Muscle of leg (tissue), 16 donors: ENCODE results near the gene CLASP2. TPM values are rescaled to one million over a fixed set of nuclear protein-coding genes. Genes with fewer than 3 reads are reported as not detected.
"Not testable (repeated sequence)": the region's sequence is repeated elsewhere in the genome, so short reads cannot be mapped to it uniquely, and the experiment has no call there.

Source experiments
- DNase-seq: peaks from one replicate; pipeline ENCODE4 v3.0.0; 2013
- H3K27ac ChIP-seq: one replicate; pipeline ENCODE4 v1.5.1; 2013; ENCODE audit warnings: mild to moderate bottlenecking, low read length, control low read depth
- H3K27me3 ChIP-seq: one replicate; pipeline ENCODE4 v1.6.1; 2013; ENCODE audit warnings: low read length; ENCODE audit not compliant: control insufficient read depth, insufficient read depth
- H3K36me3 ChIP-seq: one replicate; pipeline ENCODE4 v1.6.1; 2013; ENCODE audit warnings: low read length; ENCODE audit not compliant: control insufficient read depth, insufficient read depth
- H3K4me1 ChIP-seq: one replicate; pipeline ENCODE4 v1.6.1; 2013; ENCODE audit warnings: low read length; ENCODE audit not compliant: control insufficient read depth, insufficient read depth
- H3K4me3 ChIP-seq: one replicate; pipeline ENCODE4 v1.5.1; 2013; ENCODE audit warnings: low read length, control low read depth
- H3K9me3 ChIP-seq: replicated peaks from 2 replicates; pipeline ENCODE4 v1.6.1; 2013; ENCODE audit warnings: low read depth, low read length; ENCODE audit not compliant: control insufficient read depth
- WGBS: methylation state at CpG from one replicate; pipeline ENCODE4 v1.1.5; 2013; ENCODE audit warnings: missing lambda C conversion rate; ENCODE audit not compliant: insufficient coverage; 5-methylcytosine and 5-hydroxymethylcytosine counted together
- long read RNA-seq, 11 donors: transcript quantifications; one replicate each; lab custom pipeline, GENCODE V29; 2026
- polyA plus RNA-seq, 8 donors: library from polyadenylated mRNA; unstranded; fragments of 120-200 nt; gene quantifications; one replicate each; pipeline versions ENCODE4 v1.2.1 to v1.2.3, GENCODE V29; 2013; ENCODE audit warnings: inconsistent platforms in 1 of 8, low replicate concordance in 1 of 8; ENCODE audit not compliant: insufficient read length in 8 of 8, insufficient read depth in 1 of 8
- total RNA-seq: library from RNA; stranded (reverse); fragments of 120-200 nt; gene quantifications from one replicate; pipeline ENCODE4 v1.2.4, GENCODE V29; 2013

Gene CLASP2
- total RNA-seq (68.7 TPM), polyA plus RNA-seq (10 to 100 TPM; 33.5 to 49.8 (median 39.9) TPM)
- long read RNA-seq, donor 1, partial matches to known transcripts, result 5 of 5 reads
- long read RNA-seq, donor 1, other reads (novel, unspliced or antisense), result 0 of 5 reads
- long read RNA-seq, donor 2, result 0 reads
- long read RNA-seq, donor 3, result 0 reads
- long read RNA-seq, donor 4, partial matches to known transcripts, result 9 of 9 reads
- long read RNA-seq, donor 4, other reads (novel, unspliced or antisense), result 0 of 9 reads
- long read RNA-seq, donor 5, partial matches to known transcripts, result 11 of 12 reads
- long read RNA-seq, donor 5, other reads (novel, unspliced or antisense), result 0 of 12 reads
- long read RNA-seq, donor 6, result 0 reads
- long read RNA-seq, donor 7, full-length matches to known transcripts, result 1 of 26 reads
- long read RNA-seq, donor 7, partial matches to known transcripts, result 25 of 26 reads
- long read RNA-seq, donor 7, other reads (novel, unspliced or antisense), result 0 of 26 reads
- long read RNA-seq, donor 8, result 0 reads
- long read RNA-seq, donor 9, result 0 reads
- long read RNA-seq, donor 10, full-length matches to known transcripts, result 3 of 8 reads
- long read RNA-seq, donor 10, partial matches to known transcripts, result 5 of 8 reads
- long read RNA-seq, donor 10, other reads (novel, unspliced or antisense), result 0 of 8 reads
- long read RNA-seq, donor 11, partial matches to known transcripts, result 8 of 8 reads
- long read RNA-seq, donor 11, other reads (novel, unspliced or antisense), result 0 of 8 reads

DNA sequence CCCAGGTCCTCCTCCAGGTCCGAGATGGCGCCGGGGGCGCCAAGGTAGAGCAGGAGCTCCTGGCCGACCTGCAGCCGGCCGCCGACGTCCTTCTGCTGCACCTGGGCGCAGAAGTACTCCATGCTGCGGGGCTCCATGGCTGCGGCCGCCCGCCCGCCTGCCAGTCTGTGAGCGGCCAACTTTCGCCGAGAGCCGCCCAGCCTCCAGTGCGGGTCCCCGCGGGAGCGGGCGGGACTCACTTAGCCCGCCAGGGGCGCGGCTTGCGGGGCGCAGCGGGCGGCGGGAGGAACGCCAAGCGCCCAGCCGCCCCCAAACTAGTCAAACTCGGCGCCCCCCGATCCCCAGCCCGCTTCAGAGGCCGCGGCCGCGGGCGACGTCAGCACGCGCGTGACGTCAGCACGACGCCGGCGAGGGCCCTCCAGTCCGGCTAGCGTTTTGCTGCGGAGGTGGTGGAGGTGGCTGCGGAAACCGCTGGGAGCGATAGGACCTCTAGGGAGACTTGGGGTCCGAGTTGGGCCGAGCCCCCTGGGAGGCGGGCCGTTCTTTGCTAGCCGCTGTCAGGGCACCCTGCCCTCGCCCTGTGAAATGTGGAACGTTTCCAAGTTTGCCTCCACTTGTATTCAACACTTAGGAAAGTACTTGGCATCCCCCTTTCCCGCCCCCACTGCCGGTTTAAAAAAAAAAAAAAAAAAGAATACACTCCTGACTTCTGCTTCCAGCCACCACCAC lies at the start of gene CLASP2:
CLASP2 (minus strand) TSS at position 389 of the 729 bp plus-strand sequence; CDS start at position 137, 252 bp downstream.
- peak within 1 kb of the TSS; percentile 96 for H3K27ac ChIP-seq
- DNase-seq, result peak; percentile 94

DNA sequence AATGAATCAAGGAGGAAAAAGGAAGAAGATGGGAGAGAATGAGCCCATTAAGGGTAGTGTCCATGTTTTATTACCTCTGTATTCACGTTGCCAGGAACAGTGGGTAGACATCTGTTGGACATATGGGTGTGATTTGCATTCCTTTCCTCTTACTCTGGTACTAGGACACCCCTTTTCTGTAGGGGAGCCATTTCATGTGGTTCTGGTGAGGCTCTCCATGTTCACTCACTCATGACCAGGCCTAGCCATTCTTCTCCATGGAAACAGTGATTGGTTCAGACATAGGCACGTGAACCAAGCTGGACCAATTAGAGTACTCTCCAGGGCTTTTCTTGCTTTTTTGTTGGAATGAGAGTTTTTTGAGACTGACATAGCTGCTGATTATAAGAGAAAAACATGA lies 40.8 kb upstream of the CLASP2 start:
- Histone ChIP-seq H3K4me1 (no peaks in the 10 kb centered on the region), H3K4me3 (no peak overlapping the region), H3K9me3 (peaks cover 4% of the 10 kb centered on the region), H3K27me3 (no peaks in the 10 kb centered on the region), H3K36me3 (no peaks in the 10 kb centered on the region), H3K27ac (no peak overlapping the region)
- WGBS, result no CpG with 5 or more reads among the region's 2 CpGs
- no peak for DNase-seq

More for the DNA sequence above, at the start of gene CLASP2:
- H3K27me3 ChIP-seq, result no peaks in the 10 kb centered on the region
- H3K4me1 ChIP-seq, result peaks cover 3% of the 10 kb centered on the region
- H3K9me3 ChIP-seq, result no peaks in the 10 kb centered on the region
- peak within 1 kb of the TSS; percentile 92 for H3K4me3 ChIP-seq
- no peaks in the 10 kb centered on the region for H3K36me3 ChIP-seq
- under 1% methylated on average over 59 of the region's 68 CpGs for WGBS

DNA sequence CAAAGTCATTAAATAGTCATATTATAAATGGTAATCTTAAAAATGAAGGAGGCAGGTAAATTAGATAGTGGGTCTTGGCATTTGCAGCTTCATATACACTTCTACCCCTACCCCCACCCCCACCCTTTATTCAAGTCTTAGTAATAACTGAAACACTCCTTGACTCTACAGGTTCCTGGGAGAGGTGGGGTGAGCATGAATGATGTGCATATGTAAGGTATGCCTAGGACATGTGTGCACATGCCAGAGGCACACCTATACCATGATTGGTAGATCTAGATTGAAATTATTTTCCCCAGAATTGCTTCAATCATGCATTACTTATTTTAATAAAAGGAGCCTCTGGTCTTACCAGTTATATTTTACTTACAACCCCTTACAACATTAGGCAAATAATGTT lies 40.2 kb upstream of the CLASP2 start:
- no peak overlapping the region for H3K27ac ChIP-seq
- no peaks in the 10 kb centered on the region for H3K27me3 ChIP-seq
- H3K9me3 ChIP-seq, result peaks cover 4% of the 10 kb centered on the region
- no peaks in the 10 kb centered on the region for H3K4me1 ChIP-seq
- no peak for DNase-seq
- no peak overlapping the region for H3K4me3 ChIP-seq
- H3K36me3 ChIP-seq, result no peaks in the 10 kb centered on the region

DNA sequence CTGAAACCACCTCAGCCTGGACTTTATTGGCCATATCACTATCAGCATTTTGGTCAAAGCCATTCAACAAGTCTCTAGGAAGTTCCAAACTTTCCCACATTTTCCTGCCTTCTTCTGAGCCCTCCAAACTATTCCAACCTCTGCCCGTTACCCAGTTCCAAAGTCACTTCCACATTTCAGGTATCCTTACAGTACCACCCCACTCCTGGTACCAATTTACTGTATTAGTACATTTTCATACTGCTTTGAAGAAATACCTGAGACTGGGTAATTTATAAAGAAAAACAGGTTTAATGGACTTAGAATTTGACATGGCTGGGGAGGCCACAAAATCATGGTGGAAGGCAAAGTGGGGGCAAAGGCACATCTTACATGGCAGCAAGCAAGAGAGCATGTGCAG lies 36.3 kb upstream of the CLASP2 start:
- H3K27me3 ChIP-seq, H3K27ac ChIP-seq, H3K4me1 ChIP-seq, H3K4me3 ChIP-seq, H3K36me3 ChIP-seq, DNase-seq, H3K9me3 ChIP-seq: not testable (repeated sequence)
- 80% methylated on average over 1 of the region's 1 CpG for WGBS

DNA sequence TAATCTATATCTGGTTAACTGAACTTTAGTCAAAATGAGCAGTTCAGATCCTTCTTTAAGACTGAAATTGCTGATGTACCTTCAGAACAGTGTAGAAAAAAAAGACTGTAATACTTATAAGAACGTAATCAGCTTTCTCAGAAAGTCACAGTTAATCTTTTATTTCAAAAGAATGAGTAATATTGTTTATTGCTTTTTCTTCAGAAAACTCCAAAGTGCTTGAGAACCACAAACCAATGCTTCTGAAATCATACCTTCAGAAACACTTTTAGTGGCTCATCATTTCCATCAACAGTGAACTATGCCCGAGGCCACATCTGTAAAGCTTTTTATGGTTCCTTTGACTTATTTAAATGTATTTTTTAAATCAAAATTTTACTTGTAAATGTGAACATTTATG lies 33.3 kb upstream of the CLASP2 start:
- Histone ChIP-seq H3K36me3 (no peaks in the 10 kb centered on the region), H3K4me3 (no peak overlapping the region), H3K27ac (no peak overlapping the region), H3K9me3 (peaks cover 4% of the 10 kb centered on the region), H3K27me3 (no peaks in the 10 kb centered on the region), H3K4me1 (no peaks in the 10 kb centered on the region)
- DNase-seq, result no peak
- WGBS, result no CpG with 5 or more reads among the region's 2 CpGs

DNA sequence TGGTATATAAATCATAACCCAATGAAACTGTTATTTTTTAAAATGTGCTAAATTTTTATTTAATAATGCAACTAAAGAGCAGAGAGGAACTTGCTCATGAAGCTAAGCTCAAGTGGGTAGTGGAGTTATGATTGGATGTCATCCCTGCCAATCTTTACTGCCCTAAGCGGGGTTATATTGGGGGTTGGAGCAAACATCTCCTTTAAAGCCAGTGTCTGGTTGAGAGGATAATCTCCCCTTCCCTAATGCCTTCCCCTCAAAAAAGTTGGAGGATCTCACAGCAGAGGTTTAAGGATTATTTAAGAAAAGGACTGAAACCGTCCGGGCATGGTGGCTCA lies 32.1 kb upstream of the CLASP2 start:
- Histone ChIP-seq H3K9me3 (peaks cover 4% of the 10 kb centered on the region), H3K4me3 (no peak overlapping the region), H3K27me3 (no peaks in the 10 kb centered on the region), H3K4me1 (no peaks in the 10 kb centered on the region), H3K36me3 (no peaks in the 10 kb centered on the region), H3K27ac (no peak overlapping the region)
- DNase-seq, result no peak
- 71% methylated on average over 2 of the region's 3 CpGs for WGBS

DNA sequence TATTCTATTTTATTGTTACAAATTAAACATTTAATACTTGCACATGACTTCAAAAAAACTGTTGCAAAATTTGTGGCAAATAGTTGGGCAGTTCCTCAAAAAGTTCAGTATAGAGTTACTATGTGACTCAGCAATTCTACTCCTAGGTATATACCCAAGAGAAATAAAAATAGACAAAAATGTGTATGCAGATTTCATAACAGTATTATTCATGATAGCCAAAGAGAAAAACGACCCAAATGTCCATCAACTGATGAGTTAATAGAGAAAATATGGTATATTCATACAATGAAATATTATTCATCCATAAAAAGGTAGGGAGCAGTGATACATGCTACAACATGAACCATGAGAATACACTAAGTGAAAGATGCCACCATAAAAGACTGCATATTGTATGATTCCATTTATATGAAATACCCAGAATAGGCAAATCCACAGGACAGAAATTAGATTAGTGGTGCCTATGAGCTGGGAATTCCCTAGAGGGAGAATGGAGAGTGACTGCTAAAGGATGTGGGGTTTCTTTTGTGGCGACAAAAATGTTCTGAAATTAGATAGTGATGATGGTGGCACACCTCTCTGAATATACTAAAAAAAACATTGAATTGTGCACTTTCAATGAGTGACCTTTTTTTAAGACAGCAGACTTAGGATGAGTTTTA lies 31.6 kb upstream of the CLASP2 start:
- Histone ChIP-seq H3K4me3 (no peak overlapping the region), H3K9me3 (peaks cover 4% of the 10 kb centered on the region), H3K4me1 (no peaks in the 10 kb centered on the region), H3K27me3 (no peaks in the 10 kb centered on the region), H3K36me3 (no peaks in the 10 kb centered on the region), H3K27ac (no peak overlapping the region)
- peak; percentile 5 for DNase-seq
- no CpG with 5 or more reads among the region's 2 CpGs for WGBS

DNA sequence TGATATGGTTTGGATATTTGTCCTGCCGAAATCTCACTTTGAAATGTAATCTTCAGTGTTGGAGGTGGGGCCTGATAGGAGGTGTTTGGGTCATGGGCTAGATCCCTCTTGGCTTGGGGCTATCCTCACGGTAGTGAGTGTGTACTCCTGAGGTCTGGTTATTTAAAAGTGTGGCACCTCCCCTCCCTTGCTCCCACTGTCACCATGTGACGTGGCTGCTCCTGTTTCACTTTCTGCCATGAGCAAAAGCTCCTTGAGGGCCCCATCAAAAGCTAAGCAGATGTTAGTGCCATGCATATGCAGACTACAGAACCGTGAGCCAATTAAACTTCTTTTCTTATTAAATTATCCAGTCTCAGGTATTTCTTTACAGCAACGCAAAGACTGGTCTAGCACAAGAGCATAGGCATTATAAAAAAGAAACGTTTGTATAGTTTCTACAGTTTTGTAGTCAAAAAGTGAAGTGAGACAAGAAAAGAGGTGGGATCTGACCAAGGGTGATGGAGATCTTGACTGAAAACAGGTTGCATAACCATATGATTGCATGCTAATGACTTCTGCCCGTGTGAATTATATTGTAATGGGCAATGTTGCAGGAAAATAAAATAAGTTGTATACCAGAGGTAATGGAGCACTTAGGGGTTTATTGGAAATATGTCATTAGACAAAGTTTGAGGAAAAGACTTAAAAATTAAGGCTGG lies 28.5 kb upstream of the CLASP2 start:
- H3K27ac ChIP-seq, result no peak overlapping the region
- H3K9me3 ChIP-seq, result no peaks in the 10 kb centered on the region
- no peak overlapping the region for H3K4me3 ChIP-seq
- DNase-seq, result no peak
- H3K27me3 ChIP-seq, result no peaks in the 10 kb centered on the region
- H3K4me1 ChIP-seq, result no peaks in the 10 kb centered on the region
- H3K36me3 ChIP-seq, result no peaks in the 10 kb centered on the region
- 63% methylated on average over 4 of the region's 7 CpGs for WGBS

DNA sequence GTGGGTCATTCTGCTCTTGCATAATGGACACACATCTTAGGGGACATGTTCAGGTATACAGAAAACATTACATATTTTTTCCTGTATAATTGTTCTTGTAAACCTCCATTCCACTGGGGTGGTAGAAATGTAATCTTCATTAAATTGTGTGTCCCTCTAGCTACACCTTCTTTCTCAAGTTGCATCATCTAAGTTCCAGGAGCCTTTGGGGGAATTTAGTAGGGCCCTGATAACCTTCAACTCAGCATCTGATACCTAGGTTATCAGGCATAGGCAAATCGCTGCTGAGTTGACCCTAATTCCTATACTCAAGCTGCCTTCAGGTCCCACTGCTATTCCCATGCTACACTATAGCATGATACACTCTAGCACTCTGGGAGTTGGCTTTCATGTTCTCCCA lies 19.1 kb upstream of the CLASP2 start:
- Histone ChIP-seq H3K4me1 (no peaks in the 10 kb centered on the region), H3K36me3 (no peaks in the 10 kb centered on the region), H3K27ac (no peak overlapping the region), H3K27me3 (no peaks in the 10 kb centered on the region), H3K4me3 (no peak overlapping the region), H3K9me3 (peaks cover 4% of the 10 kb centered on the region)
- DNase-seq, result no peak
- no CpG with 5 or more reads among the region's 1 CpG for WGBS
